HG03175 (cell line): ENCODE results near the gene ATP6V1C2.

Source experiments
- ATAC-seq: cut with Tn5 transposase; IDR thresholded peaks from one replicate; pipeline ENCODE4 v1.9.1; 2021; ENCODE audit warnings: mild to moderate bottlenecking, moderate library complexity; ENCODE audit not compliant: unreplicated experiment

The ATP6V1C2 gene

DNA sequence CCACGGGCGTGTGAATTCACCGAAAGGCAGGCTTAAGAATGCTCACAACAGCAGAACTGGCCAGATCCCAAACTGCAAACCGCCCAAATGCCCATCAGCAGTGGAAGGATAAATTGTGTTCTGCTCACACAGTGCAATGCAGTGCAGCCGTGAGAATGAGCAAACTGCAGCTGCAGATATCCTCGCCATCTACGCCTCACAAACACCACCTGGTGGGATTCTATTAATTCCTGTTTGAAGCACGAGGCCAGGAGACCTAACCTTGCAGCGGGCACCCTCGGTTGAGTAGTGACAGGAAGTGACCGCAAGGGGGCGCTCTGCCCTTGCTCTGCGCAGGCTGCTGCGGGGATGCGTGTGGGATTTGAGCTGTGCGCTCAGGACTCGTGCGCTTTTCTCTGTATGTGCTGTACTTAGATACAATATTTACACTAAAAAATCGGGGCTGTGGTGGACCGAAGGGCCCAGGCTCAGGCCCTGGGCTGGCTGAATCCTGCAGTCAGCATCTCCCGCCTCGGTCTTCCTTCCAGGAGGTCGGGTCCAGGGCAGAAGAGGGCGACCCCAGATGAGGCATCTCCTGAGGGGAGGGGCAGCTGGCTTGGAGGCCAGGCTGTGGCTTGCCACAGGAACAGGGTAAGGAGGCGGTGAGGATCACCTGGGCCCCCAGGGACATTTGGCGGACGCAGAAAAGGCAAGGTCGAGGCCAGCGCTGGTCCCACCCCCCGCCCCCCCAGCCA lies 110.9 kb downstream of the ATP6V1C2 start:
- peak; percentile 86 for ATAC-seq

DNA sequence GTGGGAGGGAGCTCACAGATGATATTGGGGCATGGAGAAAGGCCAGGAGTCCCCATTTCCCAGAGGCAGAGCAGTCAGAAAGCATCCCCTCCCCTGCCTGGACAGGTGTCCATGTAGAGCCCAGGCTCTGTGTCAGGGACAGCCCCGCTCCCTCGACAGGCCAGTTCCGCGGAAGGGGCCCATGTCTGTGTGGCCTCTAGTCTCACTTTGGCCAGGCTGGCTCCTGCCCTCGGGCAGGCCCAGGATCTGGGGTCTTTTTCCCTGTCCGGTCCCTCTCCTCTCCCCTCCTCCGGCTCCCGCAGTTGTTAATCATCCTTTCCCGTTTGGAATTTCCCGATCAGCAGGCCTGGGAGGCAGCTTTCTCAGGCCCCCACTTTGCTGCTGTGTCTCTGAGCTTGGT lies 111.6 kb downstream of the ATP6V1C2 start:
- ATAC-seq: no peak

DNA sequence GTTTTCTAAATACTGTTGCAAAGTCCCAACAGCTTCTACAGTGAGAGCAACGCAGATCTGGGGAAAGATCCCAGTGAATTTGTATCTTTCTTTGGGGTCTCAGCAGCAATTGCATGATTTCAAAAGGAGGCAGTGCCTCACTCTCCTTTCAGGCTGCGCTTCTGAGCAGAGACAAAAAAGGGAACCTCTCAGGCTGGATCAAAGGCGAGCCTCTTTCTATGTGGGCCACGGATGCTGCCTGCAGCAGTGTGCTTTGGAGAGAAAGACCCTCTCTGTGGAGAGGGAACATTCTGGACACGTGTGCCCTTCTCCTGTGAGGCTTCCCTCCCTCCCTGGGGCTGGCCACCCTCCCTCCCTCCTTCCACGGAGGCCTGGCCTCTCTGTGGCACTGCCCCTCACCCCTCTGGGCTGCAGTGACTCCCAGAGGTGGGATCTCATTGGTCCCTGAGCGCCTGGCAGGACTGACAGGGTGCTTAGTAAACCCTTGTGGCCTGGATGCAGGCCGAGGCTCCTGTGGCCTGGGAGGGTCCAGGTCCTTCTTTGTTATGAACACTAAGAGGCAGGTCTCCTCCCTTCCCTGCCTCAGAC lies 112.7 kb downstream of the ATP6V1C2 start:
- no peak for ATAC-seq
